HepG2 (cell line): ENCODE measurements around the gene DDX39B. TPM values are rescaled to one million over a fixed set of nuclear protein-coding genes. Genes with fewer than 3 reads are reported as not detected.
A peak's percentile ranks its signal among the peaks of the same experiment; 100 is the strongest.

Source experiments
- CC2D1A ChIP-seq: sonication (generic); formaldehyde crosslinking; IDR thresholded peaks from 2 replicates; pipeline ENCODE4 v1.8.1; 2023; ENCODE audit warnings: mild to moderate bottlenecking, missing genetic modification reagents
- CREB1 ChIP-seq, 2 experiments: fragments of 450-650 bp in 1 of 2; IDR thresholded peaks; 2 replicates each; pipeline ENCODE4 v1.6.1; 2016 to 2017; ENCODE audit warnings: control low read depth in 1 of 2, mild to moderate bottlenecking in 1 of 2, missing compliant biosample characterization in 1 of 2, missing genetic modification characterization in 1 of 2
- IRF9 ChIP-seq: sonication (generic); formaldehyde crosslinking; IDR thresholded peaks from 2 replicates; pipeline ENCODE4 v1.8.0; 2022; ENCODE audit warnings: missing genetic modification reagents, mild to moderate bottlenecking, borderline replicate concordance
- KDM5B ChIP-seq: sonication (generic); formaldehyde crosslinking; IDR thresholded peaks from 2 replicates; pipeline ENCODE4 v1.4.0; 2020; ENCODE audit warnings: missing genetic modification reagents, mild to moderate bottlenecking, borderline replicate concordance
- KLF15 ChIP-seq: sonication (generic); formaldehyde crosslinking; IDR thresholded peaks from 2 replicates; pipeline ENCODE4 v1.8.1; 2023; ENCODE audit warnings: borderline replicate concordance, mild to moderate bottlenecking, inconsistent platforms, missing genetic modification reagents, mixed read lengths
- PPARG ChIP-seq: conservative IDR thresholded peaks from 2 replicates; pipeline ENCODE4 v1.6.1; 2016; ENCODE audit warnings: missing biosample characterization, missing genetic modification reagents
- RNF2 ChIP-seq: fragments of 450-650 bp; conservative IDR thresholded peaks from 2 replicates; pipeline ENCODE4 v1.6.1; 2016; ENCODE audit warnings: low read depth
- SAP130 ChIP-seq: IDR thresholded peaks from 2 replicates; pipeline ENCODE4 v1.6.1; 2016; ENCODE audit warnings: low read depth
- TRIM24 ChIP-seq: sonication (generic); formaldehyde crosslinking; IDR thresholded peaks from 2 replicates; pipeline ENCODE4 v1.8.0; 2022; ENCODE audit warnings: mild to moderate bottlenecking, missing genetic modification reagents
- XRCC5 ChIP-seq: fragments of 200-400 bp; formaldehyde crosslinking; optimal IDR thresholded peaks from 2 replicates; pipeline ENCODE3; 2017; ENCODE audit warnings: mild to moderate bottlenecking, low read length
- ZBTB14 ChIP-seq: sonication (generic); formaldehyde crosslinking; IDR thresholded peaks from 2 replicates; pipeline ENCODE4 v1.4.0; 2020; ENCODE audit warnings: missing genetic modification reagents
- ZBTB46 ChIP-seq: sonication (generic); formaldehyde crosslinking; IDR thresholded peaks from 2 replicates; pipeline ENCODE4 v1.4.0; 2020; ENCODE audit warnings: mild to moderate bottlenecking, missing genetic modification reagents, borderline replicate concordance
- ZBTB7B ChIP-seq: sonication (generic); formaldehyde crosslinking; IDR thresholded peaks from 2 replicates; pipeline ENCODE4 v1.4.0; 2020; ENCODE audit warnings: missing genetic modification reagents
- ZNF414 ChIP-seq: sonication (generic); formaldehyde crosslinking; IDR thresholded peaks from 2 replicates; pipeline ENCODE4 v1.5.0; 2020; ENCODE audit warnings: missing genetic modification reagents
- ZNF432 ChIP-seq: sonication (generic); formaldehyde crosslinking; IDR thresholded peaks from 2 replicates; pipeline ENCODE4 v1.5.0; 2020; ENCODE audit warnings: missing genetic modification reagents, mild to moderate bottlenecking, borderline replicate concordance
- ZNF567 ChIP-seq: sonication (generic); formaldehyde crosslinking; IDR thresholded peaks from 2 replicates; pipeline ENCODE4 v1.8.1; 2023; ENCODE audit warnings: mild to moderate bottlenecking, missing genetic modification reagents, borderline replicate concordance
- ZNF660 ChIP-seq: sonication (generic); formaldehyde crosslinking; IDR thresholded peaks from 2 replicates; pipeline ENCODE4 v1.5.1; 2020; ENCODE audit warnings: mild to moderate bottlenecking, low read depth, missing genetic modification reagents, borderline replicate concordance
- ZNF687 ChIP-seq: sonication (generic); formaldehyde crosslinking; IDR thresholded peaks from 2 replicates; pipeline ENCODE4 v1.5.1; 2020; ENCODE audit warnings: mild to moderate bottlenecking, missing genetic modification reagents, moderate library complexity
- ZNF761 ChIP-seq: sonication (generic); formaldehyde crosslinking; conservative IDR thresholded peaks from 2 replicates; pipeline ENCODE4 v1.4.0; 2020; ENCODE audit warnings: mild to moderate bottlenecking, missing genetic modification reagents
- ZSCAN12 ChIP-seq: sonication (generic); formaldehyde crosslinking; IDR thresholded peaks from 2 replicates; pipeline ENCODE4 v1.9.0; 2021; ENCODE audit warnings: mild to moderate bottlenecking, missing genetic modification reagents
- polyA plus RNA-seq, 8 experiments: library from polyadenylated mRNA; depleted of rRNA in 3 of 8; stranded (reverse) in 7 of 8; unstranded in 1 of 8; fragments of >200 nt; fragmentation: Illumina TruSeq in 4 of 8; extraction: Trizol in 4 of 8; gene quantifications; 2 replicates each; pipeline versions ENCODE4 v1.2.1 to v1.2.3, GENCODE V29; 2011 to 2016; ENCODE audit warnings: low read depth in 4 of 8, missing spikeins in 1 of 8, mixed read lengths in 1 of 8; ENCODE audit not compliant: insufficient read depth in 1 of 8
- total RNA-seq, 5 experiments: library from RNA; depleted of rRNA; stranded (reverse); fragments of >200 nt; fragmentation: Illumina TruSeq; extraction: Trizol; gene quantifications; 2 replicates each; pipeline ENCODE4 v1.2.3, GENCODE V29; 2016; ENCODE audit warnings: low read depth in 1 of 5

Gene DDX39B
- total and polyA plus RNA-seq, 2 of the 13 experiments (the other 11 are each of a cell fraction or from before 2014, with no cell fraction given) = 570 to 678 TPM

GRCh38 chr6:31547727-31548543 lies 6.1 kb upstream of the DDX39B start (continued):
- no peak for TF ChIP-seq KLF15
- TF ChIP-seq RNF2 = no peak
- TF ChIP-seq ZNF567 (CRISPR knock-in tag) = peak; percentile 67; the same call in 1 of the 2 replicates
- TF ChIP-seq SAP130 = no peak
- no peak for TF ChIP-seq ZNF761
- TF ChIP-seq XRCC5 = no peak
- TF ChIP-seq ZBTB14 = no peak
- peak; percentile 49; the same call in 1 of the 2 replicates for TF ChIP-seq ZNF687 (CRISPR knock-in tag)
- TF ChIP-seq ZNF432 (CRISPR knock-in tag) = no peak
- TF ChIP-seq ZBTB46 (CRISPR knock-in tag) = peak; percentile 67; the same call in 1 of the 2 replicates
- TF ChIP-seq IRF9 = no peak; the same call in 1 of the 2 replicates
- TF ChIP-seq TRIM24 = no peak
- TF ChIP-seq KDM5B (CRISPR knock-in tag) = no peak
- no peak for TF ChIP-seq CREB1 (IDR thresholded peaks at IDR 0.05)
- TF ChIP-seq CREB1 (CRISPR knock-in tag; IDR thresholded peaks at IDR 0.05) = no peak; the same call in 1 of the 2 replicates
- no peak for TF ChIP-seq ZSCAN12 (CRISPR knock-in tag)
- no peak for TF ChIP-seq CC2D1A (CRISPR knock-in tag)
- TF ChIP-seq ZNF660 (CRISPR knock-in tag) = no peak
- TF ChIP-seq PPARG (CRISPR knock-in tag) = no peak
- no peak for TF ChIP-seq ZBTB7B
- no peak for TF ChIP-seq ZNF414 (CRISPR knock-in tag)
